PC-3 (cell line): ENCODE data around the gene ZBTB24. TPM values are rescaled to one million over a fixed set of nuclear protein-coding genes. Genes with fewer than 3 reads are reported as not detected.
A peak's percentile ranks its signal among the peaks of the same experiment; 100 is the strongest.

ENCODE experiments used
- ATAC-seq: fragments of 200-7000 bp; cut with Tn5 transposase; 2 replicates; pipeline ENCODE4 v1.9.1; 2020; ENCODE audit warnings: mild to moderate bottlenecking, moderate library complexity
- BruUV-seq: library from RNA; stranded (reverse); fragments of 400-500 nt; replicated peaks from 2 replicates; lab custom pipeline; 2021; lab: Mats Ljungman, UMichigan
- CTCF ChIA-PET: fragments of 300-600 bp; sonication (Branson Sonifier 250); formaldehyde crosslinking; loops from one replicate; lab custom pipeline; 2022; ENCODE audit warnings: antibody characterized with exemption; lab: Charles Lee
- POLR2A ChIA-PET: fragments of 300-600 bp; sonication (Branson Sonifier 250); formaldehyde crosslinking; loops from one replicate; lab custom pipeline; 2022; ENCODE audit warnings: antibody characterized with exemption; ENCODE audit not compliant: unreplicated experiment; lab: Charles Lee
- DNase-seq: peaks from one replicate; pipeline ENCODE4 v3.0.0-alpha.2; 2015
- H2AFZ ChIP-seq: fragments of 300-600 bp; sonication (generic); 2 replicates; pipeline ENCODE4 v1.6.0; 2016; ENCODE audit warnings: antibody characterized with exemption, low read length
- H3F3A ChIP-seq: fragments of 300-600 bp; sonication (generic); one replicate; pipeline ENCODE4 v1.6.0; 2017; ENCODE audit warnings: antibody characterized with exemption, low read length, control low read depth, mild to moderate bottlenecking; ENCODE audit not compliant: unreplicated experiment
- H3K27ac ChIP-seq: fragments of 300-600 bp; sonication (generic); 2 replicates; pipeline ENCODE4 v1.5.1; 2016; ENCODE audit warnings: mild to moderate bottlenecking, low read length
- H3K27me3 ChIP-seq: fragments of 300-600 bp; sonication (generic); 2 replicates; pipeline ENCODE4 v1.6.1; 2016; ENCODE audit warnings: low read length, mixed read lengths
- H3K36me3 ChIP-seq: fragments of 300-600 bp; sonication (generic); 2 replicates; pipeline ENCODE4 v1.6.1; 2016; ENCODE audit warnings: low read depth, mixed run types, low read length, mixed read lengths
- H3K4me1 ChIP-seq: fragments of 300-600 bp; sonication (generic); 2 replicates; pipeline ENCODE4 v1.5.1; 2016; ENCODE audit warnings: low read length; ENCODE audit not compliant: insufficient read depth
- H3K4me2 ChIP-seq: fragments of 300-600 bp; sonication (generic); 2 replicates; pipeline ENCODE4 v1.6.0; 2016; ENCODE audit warnings: low read length
- H3K4me3 ChIP-seq: fragments of 300-600 bp; sonication (generic); 2 replicates; pipeline ENCODE4 v1.5.1; 2016; ENCODE audit warnings: mild to moderate bottlenecking, low read length, mixed read lengths
- H3K79me2 ChIP-seq: fragments of 300-600 bp; sonication (generic); 2 replicates; pipeline ENCODE4 v1.6.1; 2017; ENCODE audit warnings: low read length, mixed read lengths
- H3K9ac ChIP-seq: fragments of 300-600 bp; sonication (generic); 2 replicates; pipeline ENCODE4 v1.6.0; 2016; ENCODE audit warnings: mild to moderate bottlenecking, low read length
- H3K9me2 ChIP-seq: fragments of 300-600 bp; sonication (generic); replicated peaks from 2 replicates; pipeline ENCODE4 v1.6.1; 2016; ENCODE audit warnings: mixed run types, low read length, mixed read lengths
- H3K9me3 ChIP-seq: fragments of 300-600 bp; sonication (generic); 2 replicates; pipeline ENCODE4 v1.6.1; 2016; ENCODE audit warnings: low read length, mixed read lengths
- H4K20me1 ChIP-seq: fragments of 300-600 bp; sonication (generic); 2 replicates; pipeline ENCODE4 v1.6.1; 2016; ENCODE audit warnings: low read length, mixed read lengths
- EZH2 ChIP-seq: fragments of 300-600 bp; sonication (generic); IDR thresholded peaks from one replicate; pipeline ENCODE4 v1.6.1; 2017; ENCODE audit warnings: antibody characterized with exemption, mild to moderate bottlenecking, low read length; ENCODE audit not compliant: unreplicated experiment
- EZH2phosphoT487 ChIP-seq: fragments of 300-600 bp; sonication (generic); IDR thresholded peaks from 2 replicates; pipeline ENCODE4 v1.6.1; 2018; ENCODE audit warnings: mild to moderate bottlenecking, antibody characterized with exemption, low read length, borderline replicate concordance
- intact Hi-C: fragments of 100-400 bp; cut with micrococcal nuclease; formaldehyde crosslinking; loops from 2 replicates; pipeline ENCODE4 v1.9.0; 2023
- total RNA-seq: library from RNA; depleted of rRNA; stranded (reverse); fragments of >200 nt; gene quantifications from 2 replicates; pipeline ENCODE4 v1.2.3, GENCODE V29; 2014
- TF ChIP-seq, protein P1 (sequence below): fragments of 300-600 bp; sonication (generic); conservative IDR thresholded peaks from 2 replicates; pipeline ENCODE4 v1.5.1; 2017; ENCODE audit warnings: antibody characterized with exemption, low read depth, mild to moderate bottlenecking, low read length

The ZBTB24 gene
- total RNA-seq, 1 experiment from 2014 or later = 6.1 TPM

DNA sequence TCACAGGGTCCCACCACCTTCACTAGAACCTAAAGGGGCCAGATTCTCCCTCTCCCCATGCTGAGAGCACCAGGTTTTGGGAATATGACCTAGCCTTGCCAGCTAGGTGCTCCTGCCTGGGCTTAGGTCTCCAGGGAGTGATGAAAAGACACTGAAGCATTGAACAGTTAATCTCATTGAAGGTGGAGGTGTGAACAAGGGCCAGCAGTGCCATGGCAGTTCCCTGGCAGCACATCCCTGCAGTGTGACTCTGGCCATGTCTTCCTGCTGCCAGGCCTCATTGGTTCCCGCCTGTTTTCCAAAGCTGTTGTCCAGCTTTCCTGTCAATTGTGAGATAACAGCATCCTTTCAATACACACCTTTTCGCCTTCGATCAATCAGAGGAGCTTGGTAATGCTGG is 53.5 kb downstream of the ZBTB24 start:
- Histone ChIP-seq H2AFZ (peak overlapping the region; percentile 9; the same call in 1 of the 2 replicates), H3K4me2 (peak overlapping the region; percentile 43; the same call in 1 of the 2 replicates), H3F3A (no peaks in the 10 kb centered on the region), H3K79me2 (no peaks in the 10 kb centered on the region), H3K4me1 (peaks cover 18% of the 10 kb centered on the region), H3K9ac (no peak overlapping the region), H3K36me3 (no peaks in the 10 kb centered on the region), H3K9me2 (no peaks in the 10 kb centered on the region), H3K9me3 (no peaks in the 10 kb centered on the region), H4K20me1 (no peaks in the 10 kb centered on the region), H3K27me3 (no peaks in the 10 kb centered on the region), H3K27ac (no peak overlapping the region), H3K4me3 (no peak overlapping the region)
- CTCF ChIA-PET = no interaction called here
- no peak for ATAC-seq
- TF ChIP-seq EZH2phosphoT487 (no peak), EZH2 (no peak)
- TF ChIP-seq, protein P1, sequence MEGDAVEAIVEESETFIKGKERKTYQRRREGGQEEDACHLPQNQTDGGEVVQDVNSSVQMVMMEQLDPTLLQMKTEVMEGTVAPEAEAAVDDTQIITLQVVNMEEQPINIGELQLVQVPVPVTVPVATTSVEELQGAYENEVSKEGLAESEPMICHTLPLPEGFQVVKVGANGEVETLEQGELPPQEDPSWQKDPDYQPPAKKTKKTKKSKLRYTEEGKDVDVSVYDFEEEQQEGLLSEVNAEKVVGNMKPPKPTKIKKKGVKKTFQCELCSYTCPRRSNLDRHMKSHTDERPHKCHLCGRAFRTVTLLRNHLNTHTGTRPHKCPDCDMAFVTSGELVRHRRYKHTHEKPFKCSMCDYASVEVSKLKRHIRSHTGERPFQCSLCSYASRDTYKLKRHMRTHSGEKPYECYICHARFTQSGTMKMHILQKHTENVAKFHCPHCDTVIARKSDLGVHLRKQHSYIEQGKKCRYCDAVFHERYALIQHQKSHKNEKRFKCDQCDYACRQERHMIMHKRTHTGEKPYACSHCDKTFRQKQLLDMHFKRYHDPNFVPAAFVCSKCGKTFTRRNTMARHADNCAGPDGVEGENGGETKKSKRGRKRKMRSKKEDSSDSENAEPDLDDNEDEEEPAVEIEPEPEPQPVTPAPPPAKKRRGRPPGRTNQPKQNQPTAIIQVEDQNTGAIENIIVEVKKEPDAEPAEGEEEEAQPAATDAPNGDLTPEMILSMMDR = no peak
- POLR2A ChIA-PET = interaction anchor here (0.7 to 1.0 kb wide), 2 partner anchors 11 to 46 kb away, joined by 3 to 6 read pairs; partner anchors contain the start of gene SMPD2
- intact Hi-C loops = no loop called here
- BruUV-seq = no TSS peak
- no peak for DNase-seq

DNA sequence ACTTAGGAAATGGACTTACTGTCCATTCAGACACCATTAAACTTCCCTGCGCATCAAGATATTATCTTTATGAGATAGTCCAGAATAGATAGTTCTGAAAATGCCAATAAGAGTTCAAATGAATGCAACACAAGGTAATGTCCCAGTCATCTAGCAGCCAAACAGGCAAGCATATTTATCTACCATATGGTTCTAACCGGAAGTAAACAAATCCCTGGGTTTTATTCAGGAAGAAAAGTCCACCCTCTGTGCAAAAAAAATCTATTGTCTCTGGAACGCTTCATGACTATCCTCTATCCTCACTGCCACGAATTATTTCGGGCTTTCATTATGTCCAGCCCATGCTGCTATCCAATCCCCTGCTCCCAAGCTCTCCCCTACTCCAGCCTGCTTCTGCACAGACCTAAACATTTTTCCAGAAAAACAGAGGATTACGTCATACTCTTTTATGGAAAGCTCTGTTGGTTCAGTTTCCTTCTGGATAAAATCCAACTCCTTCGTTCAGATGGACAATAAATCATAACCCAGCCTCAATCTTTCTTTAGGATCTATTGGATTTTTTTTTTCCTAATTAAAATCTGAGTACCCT is 54.0 kb downstream of the ZBTB24 start:
- Histone ChIP-seq H3K79me2 (no peaks in the 10 kb centered on the region), H4K20me1 (no peaks in the 10 kb centered on the region), H3K9me3 (no peaks in the 10 kb centered on the region), H3F3A (no peaks in the 10 kb centered on the region), H3K9me2 (no peaks in the 10 kb centered on the region), H3K36me3 (no peaks in the 10 kb centered on the region), H3K4me3 (peak overlapping the region; percentile 22; the same call in 1 of the 2 replicates), H3K4me1 (peaks cover 23% of the 10 kb centered on the region), H3K9ac (no peak overlapping the region), H3K4me2 (peak overlapping the region; percentile 43; the same call in 1 of the 2 replicates), H3K27ac (no peak overlapping the region), H2AFZ (peak overlapping the region; percentile 9; the same call in 1 of the 2 replicates), H3K27me3 (no peaks in the 10 kb centered on the region)
- DNase-seq (peak; percentile 32), ATAC-seq (peak; percentile 66)
- TF ChIP-seq EZH2 (no peak), EZH2phosphoT487 (no peak)
- TF ChIP-seq, protein P1 = no peak
- intact Hi-C loops = no loop called here
- no TSS peak for BruUV-seq
- CTCF ChIA-PET = no interaction called here
- POLR2A ChIA-PET = interaction anchor here (0.7 to 1.0 kb wide), 2 partner anchors 12 to 47 kb away, joined by 3 to 6 read pairs; partner anchors contain the start of gene SMPD2

DNA sequence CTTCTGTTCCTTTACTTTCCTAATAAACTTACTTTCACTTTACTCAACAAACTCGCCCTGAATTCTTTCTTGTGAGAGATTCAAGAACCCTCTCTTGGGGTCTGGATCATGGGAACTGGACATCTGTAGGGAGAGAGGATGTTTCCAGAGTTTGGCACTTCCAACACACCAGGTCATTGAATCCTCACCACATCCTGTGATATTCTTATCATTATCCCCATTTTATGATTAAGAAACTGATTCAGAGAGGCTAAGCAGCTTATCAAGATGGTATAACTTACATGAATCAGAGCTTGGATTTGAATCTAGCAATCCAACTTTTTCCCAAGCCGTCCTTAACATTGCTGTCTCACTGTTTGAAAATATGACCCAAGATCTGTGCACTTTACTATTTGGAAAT is 58.1 kb downstream of the ZBTB24 start:
- Histone ChIP-seq H3K36me3 (no peaks in the 10 kb centered on the region), H3K79me2 (no peaks in the 10 kb centered on the region), H3F3A (no peaks in the 10 kb centered on the region), H3K9me3 (no peaks in the 10 kb centered on the region), H3K4me2 (peak overlapping the region; percentile 21), H2AFZ (no peak overlapping the region), H3K27me3 (no peaks in the 10 kb centered on the region), H4K20me1 (no peaks in the 10 kb centered on the region), H3K4me3 (no peak overlapping the region), H3K27ac (peak overlapping the region; percentile 62), H3K9ac (no peak overlapping the region), H3K9me2 (no peaks in the 10 kb centered on the region), H3K4me1 (peaks cover 37% of the 10 kb centered on the region)
- ATAC-seq (no peak), DNase-seq (no peak)
- intact Hi-C loops = no loop called here
- POLR2A ChIA-PET = interaction anchor here (0.6 kb wide), 1 partner anchor 14 kb away, joined by 3 read pairs; no protein-coding TSS in a partner anchor
- no peak for TF ChIP-seq EZH2
- TF ChIP-seq, protein P1 = no peak
- no peak for TF ChIP-seq EZH2phosphoT487
- CTCF ChIA-PET = no interaction called here
- no TSS peak for BruUV-seq
